K562 (cell line): Measurements from ENCODE around the gene SMIM8. TPM values are rescaled to one million over a fixed set of nuclear protein-coding genes. Genes with fewer than 3 reads are reported as not detected.

Source experiments
- ATAC-seq: fragments of 200-7000 bp; cut with Tn5 transposase; 3 replicates; pipeline ENCODE4 v1.9.1; 2020; ENCODE audit warnings: moderate library complexity
- BruUV-seq: library from RNA; stranded (reverse); fragments of 400-500 nt; replicated peaks from 2 replicates; lab custom pipeline; 2021; lab: Mats Ljungman, UMichigan
- CTCF ChIA-PET: fragments of 300-600 bp; formaldehyde crosslinking; extraction: SDS; loops from one replicate; lab custom pipeline; 2021; ENCODE audit warnings: low intra/inter-chr PET ratio; lab: Yijun Ruan, JAX
- POLR2A ChIA-PET: fragments of 300-600, 350-650 bp; sonication (Branson Sonifier 250); formaldehyde crosslinking; extraction: SDS; loops from one replicate; lab custom pipeline; 2021; ENCODE audit warnings: antibody characterized with exemption, inconsistent platforms; lab: Yijun Ruan, JAX
- DNase-seq, 4 experiments: peaks; one replicate each; pipeline versions ENCODE4 v3.0.0 to v3.0.0-alpha.2; 2011 to 2018; ENCODE audit warnings: low spot score in 3 of 4, mixed read lengths in 3 of 4; ENCODE audit errors: extremely low read depth in 1 of 4
- FAIRE-seq: peaks from 2 replicates; lab custom pipeline; 2011; peaks lifted over from hg19 to GRCh38; lab: Jason Lieb, UNC
- H2AFZ ChIP-seq: 2 replicates; pipeline ENCODE4 v1.6.0; 2011; ENCODE audit warnings: low read depth, low read length, control low read depth, inconsistent platforms
- H3K27ac ChIP-seq: fragments of 200-600 bp; 3 replicates; pipeline ENCODE4 v1.8.0; 2011; ENCODE audit warnings: low read depth, mild to moderate bottlenecking, control low read depth, inconsistent platforms, low read length, moderate library complexity, mixed read lengths; ENCODE audit errors: extremely low read depth
- H3K27me3 ChIP-seq, 2 experiments: fragments of 300-600 bp in 1 of 2; 2 replicates in 1 of 2; 3 replicates in 1 of 2; pipeline versions ENCODE4 v1.6.0 to v1.8.0; 2011; ENCODE audit warnings: inconsistent platforms in 2 of 2, low read length in 2 of 2, mild to moderate bottlenecking in 1 of 2, mixed read lengths in 1 of 2, moderate library complexity in 1 of 2; ENCODE audit not compliant: control insufficient read depth in 2 of 2, insufficient read depth in 2 of 2
- H3K36me3 ChIP-seq: fragments of 300-600 bp; 3 replicates; pipeline ENCODE4 v1.8.0; 2011; ENCODE audit warnings: mild to moderate bottlenecking, low read length, inconsistent platforms; ENCODE audit not compliant: control insufficient read depth, insufficient read depth
- H3K4me1 ChIP-seq, 2 experiments: fragments of 200-600 bp in 1 of 2; replicated peaks in 1 of 2; 2 replicates in 1 of 2; 3 replicates in 1 of 2; pipeline versions ENCODE4 v1.5.1 to v1.8.0; 2011; ENCODE audit warnings: inconsistent platforms in 2 of 2, low read length in 2 of 2, mild to moderate bottlenecking in 1 of 2, mixed read lengths in 1 of 2, moderate library complexity in 1 of 2; ENCODE audit not compliant: control insufficient read depth in 2 of 2, insufficient read depth in 2 of 2
- H3K4me2 ChIP-seq: 2 replicates; pipeline ENCODE4 v1.6.1; 2011; ENCODE audit warnings: low read length, control low read depth, inconsistent platforms, mixed read lengths; ENCODE audit not compliant: insufficient read depth
- H3K4me3 ChIP-seq: fragments of 200-600 bp; sonication (generic), shearing (Covaris generic); 2 replicates; pipeline ENCODE4 v1.5.1; 2016; ENCODE audit warnings: control low read depth, inconsistent platforms
- H3K79me2 ChIP-seq: fragments of 200-600 bp; 3 replicates; pipeline ENCODE4 v1.8.0; 2011; ENCODE audit warnings: low read length, inconsistent platforms; ENCODE audit not compliant: control insufficient read depth, insufficient read depth
- H3K9ac ChIP-seq, 2 experiments: 2 replicates each; pipeline versions ENCODE4 v1.6.0 to v1.6.1; 2011; ENCODE audit warnings: low read depth in 2 of 2, low read length in 2 of 2, control low read depth in 1 of 2, inconsistent platforms in 1 of 2, mild to moderate bottlenecking in 1 of 2, mixed read lengths in 1 of 2; ENCODE audit not compliant: insufficient read depth in 1 of 2
- H3K9me1 ChIP-seq: one replicate; pipeline ENCODE4 v1.6.0; 2011; ENCODE audit warnings: inconsistent platforms, mild to moderate bottlenecking, low read length, moderate library complexity; ENCODE audit not compliant: control insufficient read depth, insufficient read depth
- H3K9me3 ChIP-seq: replicated peaks from 2 replicates; pipeline ENCODE4 v1.5.1; 2011; ENCODE audit warnings: low read depth, low read length, inconsistent platforms; ENCODE audit not compliant: control insufficient read depth, insufficient read depth
- H4K20me1 ChIP-seq: replicated peaks from 2 replicates; pipeline ENCODE4 v1.6.1; 2011; ENCODE audit warnings: low read length, inconsistent platforms, mixed read lengths; ENCODE audit not compliant: control insufficient read depth, insufficient read depth
- ARID2 ChIP-seq: fragments of 450-650 bp; IDR thresholded peaks from 2 replicates; pipeline ENCODE4 v1.6.1; 2017; ENCODE audit warnings: antibody characterized with exemption, mild to moderate bottlenecking
- ARID3A ChIP-seq: IDR thresholded peaks from 2 replicates; pipeline ENCODE4 v1.6.1; 2012; ENCODE audit warnings: low read depth, low read length, improper control_type of control experiment, borderline replicate concordance
- CCAR2 ChIP-seq: fragments of 200-400 bp; formaldehyde crosslinking; IDR thresholded peaks from 2 replicates; pipeline ENCODE4 v1.6.1; 2017; ENCODE audit warnings: mild to moderate bottlenecking, low read depth, low read length
- CLOCK ChIP-seq: fragments of 250-450 bp; sonication (Bioruptor Pico); IDR thresholded peaks from 2 replicates; pipeline ENCODE4 v1.4.0; 2020; ENCODE audit warnings: mild to moderate bottlenecking, moderate library complexity, borderline replicate concordance
- CTCF ChIP-seq, 3 experiments: IDR thresholded peaks in 2 of 3; conservative IDR thresholded peaks in 1 of 3; 2 replicates each; pipeline ENCODE4 v1.5.1; 2011 to 2012; ENCODE audit warnings: low read length in 3 of 3, mild to moderate bottlenecking in 3 of 3, control low read depth in 2 of 3, improper control_type of control experiment in 1 of 3, inconsistent platforms in 1 of 3, low read depth in 1 of 3, mixed read lengths in 1 of 3, moderate library complexity in 1 of 3; ENCODE audit not compliant: insufficient read depth in 2 of 3
- EP300 ChIP-seq: IDR thresholded peaks from 2 replicates; pipeline ENCODE4 v1.6.1; 2012; ENCODE audit warnings: low read length, improper control_type of control experiment
- GABPB2 ChIP-seq: fragments of 250-450 bp; sonication (Bioruptor Pico); conservative IDR thresholded peaks from 2 replicates; pipeline ENCODE4 v1.5.1; 2021; ENCODE audit warnings: mild to moderate bottlenecking
- KDM2B ChIP-seq: fragments of 250-450 bp; sonication (Bioruptor Pico); IDR thresholded peaks from 2 replicates; pipeline ENCODE4 v1.8.0; 2021; ENCODE audit warnings: mild to moderate bottlenecking, moderate library complexity
- KDM4B ChIP-seq, 2 experiments: fragments of 450-650 bp in 1 of 2; sonication (generic) in 1 of 2; IDR thresholded peaks; 2 replicates each; pipeline ENCODE4 v1.6.1; 2016 to 2017; ENCODE audit warnings: borderline replicate concordance in 2 of 2, antibody characterized with exemption in 1 of 2, low read depth in 1 of 2, mild to moderate bottlenecking in 1 of 2
- RBBP5 ChIP-seq: fragments of 200-600 bp; sonication (generic); IDR thresholded peaks from 2 replicates; pipeline ENCODE4 v1.6.1; 2012; ENCODE audit warnings: borderline replicate concordance, mild to moderate bottlenecking, low read length, control low read depth, inconsistent platforms; ENCODE audit not compliant: insufficient read depth, poor library complexity, severe bottlenecking
- TEAD4 ChIP-seq, 2 experiments: sonication (generic) in 1 of 2; formaldehyde crosslinking in 1 of 2; IDR thresholded peaks; 2 replicates each; pipeline versions ENCODE4 v1.6.1 to v1.8.0; 2012 to 2022; ENCODE audit warnings: borderline replicate concordance in 1 of 2, inconsistent platforms in 1 of 2, low read length in 1 of 2, mild to moderate bottlenecking in 1 of 2, missing genetic modification reagents in 1 of 2
- THRAP3 ChIP-seq: fragments of 450-650 bp; IDR thresholded peaks from 2 replicates; pipeline ENCODE4 v1.6.1; 2016; ENCODE audit warnings: mild to moderate bottlenecking, inconsistent platforms, borderline replicate concordance
- ZNF41 ChIP-seq: fragments of 250-450 bp; sonication (Bioruptor Pico); conservative IDR thresholded peaks from 2 replicates; pipeline ENCODE4 v1.4.0; 2020; ENCODE audit warnings: mild to moderate bottlenecking
- WGBS: fragments of 100-300 bp; shearing (Covaris generic); methylation state at CpG from one replicate; pipeline ENCODE4 v1.1.6; 2016; ENCODE audit warnings: low coverage, mixed read lengths; ENCODE audit not compliant: insufficient coverage; ENCODE audit errors: missing lambda C conversion rate; 5-methylcytosine and 5-hydroxymethylcytosine counted together
- in situ Hi-C: fragments of 300-500 bp; cut with MboI; formaldehyde crosslinking; loops from 4 replicates; pipeline ENCODE4 v1.15.0; 2018; ENCODE audit warnings: inconsistent platforms, mixed read lengths
- intact Hi-C: fragments of 100-400 bp; cut with micrococcal nuclease; formaldehyde crosslinking; loops from 2 replicates; pipeline ENCODE4 v1.14.2; 2022
- polyA plus RNA-seq, 8 experiments: library from polyadenylated mRNA; depleted of rRNA in 4 of 8; stranded (reverse) in 5 of 8; unstranded in 3 of 8; fragments of >200 nt; fragmentation: Nextera tagmentation in 2 of 8; fragmentation: Illumina TruSeq in 1 of 8; extraction: Ambion mirVana in 2 of 8; extraction: Trizol in 1 of 8; gene quantifications; 2 replicates each; pipeline versions ENCODE4 v1.2.1 to v1.2.3, GENCODE V29; 2011 to 2014; ENCODE audit warnings: inconsistent platforms in 1 of 8, missing spikeins in 1 of 8
- total RNA-seq, 7 experiments: library from RNA; depleted of rRNA in 6 of 7; stranded (reverse); fragments of >200 nt in 6 of 7; fragmentation: Illumina TruSeq in 2 of 7; extraction: Trizol in 2 of 7; gene quantifications; 2 replicates each; pipeline versions ENCODE4 v1.2.1 to v1.2.3, GENCODE V29; 2011 to 2021; ENCODE audit warnings: low replicate concordance in 1 of 7
- TF ChIP-seq, protein P1 (sequence below): sonication (generic); formaldehyde crosslinking; IDR thresholded peaks from 2 replicates; pipeline ENCODE4 v1.9.0; 2022; ENCODE audit warnings: mild to moderate bottlenecking, missing genetic modification reagents

The SMIM8 gene
- total and polyA plus RNA-seq, 9 of the 15 experiments (the other 6 are each of a cell fraction or from before 2014, with no cell fraction given), result 8.3 to 53.7 (median 15.1) TPM

DNA sequence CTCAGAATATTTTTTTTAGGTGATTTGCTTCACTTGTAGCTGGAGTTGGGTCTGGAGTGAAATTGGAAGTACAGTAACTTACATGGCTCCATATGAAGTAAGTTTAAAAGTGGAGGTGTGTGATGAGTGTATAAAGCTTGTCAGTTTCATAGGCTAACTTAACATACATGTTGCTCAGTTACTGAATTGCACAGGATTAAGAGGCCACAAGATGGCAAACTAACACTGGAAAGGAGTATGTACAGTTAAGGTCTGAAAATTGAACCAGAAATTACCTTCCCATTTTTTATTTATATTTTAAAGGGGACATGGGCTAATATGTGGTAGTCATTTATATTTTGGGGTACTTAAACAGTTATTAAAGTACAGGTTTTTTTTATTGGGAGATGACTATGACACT is 45.3 kb upstream of the SMIM8 start (continued):
- TF ChIP-seq CTCF (IDR thresholded peaks at IDR 0.05 in 2 of 3, conservative IDR thresholded peaks at IDR 0.05 in 1 of 3; ENCODE audit: insufficient read depth in 2 of 3, low read depth in 1 of 3, low read length in 3 of 3) (peak; percentile 44 to 78 (median 55); a peak in 5 of 6 replicates), ARID2 (peak; percentile 21; the same call in 1 of the 2 replicates), KDM4B (IDR thresholded peaks at IDR 0.05; ENCODE audit: borderline replicate concordance in 2 of 2, low read depth in 1 of 2) (no peak), CCAR2 (no peak)

DNA sequence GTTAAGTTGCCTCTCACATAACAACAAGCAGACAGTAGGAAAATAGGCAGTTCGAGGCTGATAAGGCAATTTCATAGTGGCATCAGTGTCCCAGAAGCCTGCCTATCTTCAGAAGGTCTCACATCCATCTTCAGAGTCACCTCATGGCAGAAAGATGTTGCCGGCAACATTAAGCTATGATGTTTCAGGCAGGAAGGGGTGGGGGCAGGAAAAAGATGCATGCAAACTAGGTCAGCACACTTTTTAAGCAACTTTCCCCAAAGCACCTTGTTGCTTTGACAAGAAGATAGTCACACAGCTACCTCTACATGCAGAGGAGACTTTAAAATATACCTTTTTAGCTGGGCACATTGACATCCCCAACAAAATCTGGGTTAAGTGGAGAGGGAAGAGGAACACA is 43.2 kb upstream of the SMIM8 start:
- 0% methylated on average over 2 of the region's 2 CpGs for WGBS
- H3K9me1 ChIP-seq, result no peaks in the 10 kb centered on the region
- H3K4me3 ChIP-seq, result no peak overlapping the region
- H2AFZ ChIP-seq, result no peak overlapping the region
- no peak overlapping the region for H3K9ac ChIP-seq
- H3K4me2 ChIP-seq, result no peak overlapping the region
- no peaks in the 10 kb centered on the region for H4K20me1 ChIP-seq
- H3K79me2 ChIP-seq, result no peaks in the 10 kb centered on the region
- FAIRE-seq (no peak), DNase-seq (no peak), ATAC-seq (no peak)
- no peaks in the 10 kb centered on the region for H3K4me1 ChIP-seq
- POLR2A ChIA-PET, result interaction anchor here (1.1 to 1.7 kb wide), 2 partner anchors 14 to 37 kb away, joined by 3 to 6 read pairs; no protein-coding TSS in a partner anchor
- in situ Hi-C loops (no loop called here), intact Hi-C loops (loop anchor here (5.0 kb wide), 1 partner anchor 142 kb away; no protein-coding TSS in a partner anchor)
- CTCF ChIA-PET, result no interaction called here
- H3K27ac ChIP-seq, result no peak overlapping the region
- no TSS peak for BruUV-seq
- no peaks in the 10 kb centered on the region for H3K9me3 ChIP-seq
- no peaks in the 10 kb centered on the region for H3K36me3 ChIP-seq
- H3K27me3 ChIP-seq, result peaks cover 3 to 5% of the 10 kb centered on the region in 2 experiments; a peak in 3 of 5 replicates
- TF ChIP-seq CLOCK (CRISPR knock-in tag), result no peak
- TF ChIP-seq ZNF41 (CRISPR knock-in tag), result no peak
- no peak for TF ChIP-seq GABPB2 (CRISPR knock-in tag)
- no peak for TF ChIP-seq RBBP5
- TF ChIP-seq TEAD4 (IDR thresholded peaks at IDR 0.05; ENCODE audit: low read length), result no peak
- no peak for TF ChIP-seq TEAD4 (CRISPR knock-in tag; IDR thresholded peaks at IDR 0.05; ENCODE audit: borderline replicate concordance)
- TF ChIP-seq EP300, result no peak
- TF ChIP-seq ARID3A, result no peak
- TF ChIP-seq KDM2B (CRISPR knock-in tag), result no peak
- TF ChIP-seq, protein P1, sequence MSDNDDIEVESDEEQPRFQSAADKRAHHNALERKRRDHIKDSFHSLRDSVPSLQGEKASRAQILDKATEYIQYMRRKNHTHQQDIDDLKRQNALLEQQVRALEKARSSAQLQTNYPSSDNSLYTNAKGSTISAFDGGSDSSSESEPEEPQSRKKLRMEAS (CRISPR knock-in tag), result no peak
- TF ChIP-seq THRAP3, result no peak
